ENCODE measurements around the gene LAMTOR3. TPM values are rescaled to one million over a fixed set of nuclear protein-coding genes. Genes with fewer than 3 reads are reported as not detected.
"Not testable (repeated sequence)": the region's sequence is repeated elsewhere in the genome, so short reads cannot be mapped to it uniquely, and the experiment has no call there.

The LAMTOR3 gene
- polyA plus RNA-seq, 3 donors, result 83.4 to 93.4 (median 86.4) TPM

GRCh38 chr4:99835942-99836341, 58.3 kb downstream of the LAMTOR3 start:
- no peak for DNase-seq

DNA sequence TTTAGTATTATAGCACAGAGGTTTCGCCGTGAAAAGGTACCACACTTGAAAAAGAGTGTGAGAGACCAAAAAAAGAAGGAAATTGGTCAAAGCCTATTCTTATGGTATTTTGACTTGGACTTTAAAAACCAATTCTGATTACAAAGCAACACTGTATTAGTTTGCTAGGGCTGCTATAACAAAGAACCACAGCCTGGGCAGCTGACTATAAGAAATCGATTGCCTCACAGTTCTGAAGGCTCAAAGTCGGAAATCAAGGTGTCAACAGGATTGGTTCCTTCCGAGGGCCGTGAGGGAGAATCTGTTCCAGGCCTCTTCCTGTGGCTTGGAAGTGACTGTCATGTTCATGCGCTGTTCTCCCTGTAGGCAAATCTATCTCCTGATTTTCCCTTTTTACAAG, 59.7 kb downstream of the LAMTOR3 start:
- DNase-seq, result no peak

DNA sequence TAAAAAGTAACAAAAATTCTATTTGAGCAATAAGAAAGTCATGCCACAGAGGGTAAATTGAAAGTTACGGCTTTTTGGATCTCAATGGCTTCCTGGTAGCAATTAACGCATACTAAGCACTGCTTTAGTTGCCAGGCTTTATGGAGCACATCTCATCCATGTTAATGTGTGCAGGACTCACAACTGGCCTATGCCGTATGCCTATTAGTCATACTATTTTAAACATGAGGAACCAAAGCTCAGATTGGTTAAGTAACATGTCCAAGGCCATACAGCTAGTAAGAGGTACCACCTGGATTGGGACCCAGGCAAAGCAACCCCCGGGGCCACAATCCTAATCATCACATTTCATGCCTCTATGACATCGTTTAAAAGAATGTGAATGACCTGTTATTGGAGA, 60.5 kb downstream of the LAMTOR3 start:
- no peak for DNase-seq

GRCh38 chr4:99832758-99833157, 61.5 kb downstream of the LAMTOR3 start:
- no peak for DNase-seq

DNA sequence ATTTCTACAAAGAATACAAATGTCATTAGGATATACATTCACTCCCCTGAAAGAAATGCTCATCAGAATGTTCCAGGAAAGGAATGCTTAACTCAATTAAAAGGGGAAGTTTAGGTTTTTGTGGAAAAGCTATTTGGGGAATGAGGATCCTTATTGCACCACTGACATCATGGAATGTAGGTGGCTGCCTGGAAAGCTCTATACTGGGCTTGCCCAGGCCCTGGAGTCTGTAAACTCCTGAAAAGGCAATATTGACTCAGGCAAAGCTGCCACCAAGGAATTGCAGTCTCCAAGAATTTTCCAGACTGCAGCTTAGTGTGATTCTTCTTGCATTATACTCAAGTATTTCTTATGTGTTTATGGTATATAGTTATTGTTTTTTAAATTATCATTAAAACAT, 61.9 kb downstream of the LAMTOR3 start:
- no peak for DNase-seq

DNA sequence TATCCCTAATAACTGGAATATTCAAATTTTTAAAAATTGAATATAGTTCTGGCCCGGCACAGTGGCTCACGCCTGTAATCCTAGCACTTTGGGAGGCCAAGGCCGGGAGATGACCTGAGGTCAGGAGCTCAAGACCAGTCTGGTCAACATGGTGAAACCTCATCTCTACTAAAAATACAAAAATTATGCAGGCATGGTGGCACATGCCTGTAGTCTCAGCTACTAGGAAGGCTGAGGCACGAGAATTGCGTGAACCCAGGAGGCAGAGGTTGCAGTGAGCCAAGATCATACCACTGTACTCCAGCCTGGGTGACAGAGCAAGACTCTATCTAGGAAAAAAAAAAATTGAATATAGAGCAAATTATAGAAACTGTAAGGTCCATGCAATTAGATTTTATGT, 64.2 kb downstream of the LAMTOR3 start:
- DNase-seq, result not testable (repeated sequence)

GRCh38 chr4:99828477-99828876, 65.8 kb downstream of the LAMTOR3 start:
- DNase-seq, result no peak

Other genes with a start within 250 kb of the LAMTOR3 start
- 1 to 10 TPM; 1.1 TPM for gene C4orf54, start 236.6 kb downstream of the LAMTOR3 start, polyA plus RNA-seq (ENCODE audit: insufficient read length in 3 of 3)
- 1 to 10 TPM in 1 of 3 donors, under 1 TPM in 2; 0.79 to 1.2 (median 0.81) TPM for gene DAPP1, start 77.6 kb downstream of the LAMTOR3 start, polyA plus RNA-seq (ENCODE audit: insufficient read length in 3 of 3)
- gene DNAJB14, start 52.2 kb upstream of the LAMTOR3 start, polyA plus RNA-seq (ENCODE audit: insufficient read length in 3 of 3), result 10 to 100 TPM; 26.7 to 42.1 (median 34.3) TPM
- gene H2AZ1, start 55.8 kb upstream of the LAMTOR3 start, polyA plus RNA-seq (ENCODE audit: insufficient read length in 3 of 3), result 100 to 1,000 TPM; 338 to 440 (median 377) TPM

All from renal pelvis (tissue), 4 donors.